HG03521 (cell line): ENCODE data around the gene SCRN1.

Experiments used
- ATAC-seq: cut with Tn5 transposase; IDR thresholded peaks from one replicate; pipeline ENCODE4 v1.9.1; 2021; ENCODE audit warnings: mild to moderate bottlenecking, moderate library complexity; ENCODE audit not compliant: unreplicated experiment

The SCRN1 gene

GRCh38 chr7:29929018-29929807 lies 60.4 kb downstream of the SCRN1 start:
- ATAC-seq = no peak

GRCh38 chr7:29926741-29927140 lies 62.9 kb downstream of the SCRN1 start:
- ATAC-seq = no peak

GRCh38 chr7:29926216-29926615 lies 63.4 kb downstream of the SCRN1 start:
- ATAC-seq = no peak

- no peak for ATAC-seq
These were observed 64.9 kb downstream of the SCRN1 start for GRCh38 chr7:29924684-29925083.

- ATAC-seq = no peak
These were observed 65.6 kb downstream of the SCRN1 start for GRCh38 chr7:29924006-29924405.

GRCh38 chr7:29922921-29923700 lies 66.5 kb downstream of the SCRN1 start:
- no peak for ATAC-seq

GRCh38 chr7:29921404-29922010 lies 68.1 kb downstream of the SCRN1 start:
- ATAC-seq = peak; percentile 68

- no peak for ATAC-seq
These were observed 69.1 kb downstream of the SCRN1 start for GRCh38 chr7:29920491-29920890.

GRCh38 chr7:29919790-29920189 lies 69.8 kb downstream of the SCRN1 start:
- ATAC-seq = no peak

- no peak for ATAC-seq
These were observed 70.8 kb downstream of the SCRN1 start for GRCh38 chr7:29918850-29919249.

GRCh38 chr7:29917641-29918040 lies 72.0 kb downstream of the SCRN1 start:
- no peak for ATAC-seq

GRCh38 chr7:29915481-29916215 lies 74.0 kb downstream of the SCRN1 start:
- ATAC-seq = no peak

- no peak for ATAC-seq
These were observed 75.4 kb downstream of the SCRN1 start for GRCh38 chr7:29914180-29914579.

- ATAC-seq = no peak
These were observed 83.2 kb downstream of the SCRN1 start for GRCh38 chr7:29906200-29907022.

- ATAC-seq = no peak
These were observed 88.9 kb downstream of the SCRN1 start for GRCh38 chr7:29900745-29901144.

GRCh38 chr7:29898301-29898700 lies 91.3 kb downstream of the SCRN1 start:
- ATAC-seq = no peak

- ATAC-seq = no peak
These were observed 92.8 kb downstream of the SCRN1 start for GRCh38 chr7:29896685-29897411.

- ATAC-seq = no peak
These were observed 94.0 kb downstream of the SCRN1 start for GRCh38 chr7:29895559-29895958.

- no peak for ATAC-seq
These were observed 95.3 kb downstream of the SCRN1 start for GRCh38 chr7:29894256-29894655.
